A673 (cell line): Measurements from ENCODE around the gene HERC3.

Experiments
- EZH2 ChIP-seq: fragments of 200-600 bp; sonication (generic); IDR thresholded peaks from 2 replicates; pipeline ENCODE4 v1.6.1; 2017; ENCODE audit warnings: borderline replicate concordance, low read depth, mild to moderate bottlenecking, mixed read lengths, antibody characterized with exemption, low read length; ENCODE audit not compliant: poor library complexity, severe bottlenecking
- TF ChIP-seq, protein P1 (sequence below): fragments of 300-800, 200-600 bp; sonication (generic); conservative IDR thresholded peaks from 2 replicates; pipeline ENCODE4 v1.5.1; 2017; ENCODE audit warnings: low read depth, mild to moderate bottlenecking, antibody characterized with exemption, low read length, moderate library complexity, mixed read lengths

DNA sequence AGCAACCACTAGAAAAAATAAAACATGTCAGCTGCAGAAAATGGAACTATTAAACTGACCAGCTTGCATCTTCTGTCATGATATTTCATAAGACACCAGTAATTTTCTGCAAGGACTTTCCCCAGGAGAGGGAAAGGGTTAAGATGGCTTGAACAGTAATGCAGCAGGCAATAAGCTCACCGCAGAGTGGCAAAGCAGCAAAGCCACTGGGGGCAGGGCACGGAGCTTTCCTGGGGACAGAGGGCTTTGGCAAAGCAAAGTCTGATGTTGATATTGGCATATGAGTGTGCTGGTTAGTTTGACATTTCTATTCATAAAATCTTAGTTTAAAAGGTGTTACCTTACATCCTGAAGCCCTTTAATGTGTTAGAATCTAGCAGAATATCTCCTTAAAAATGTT, 160.5 kb downstream of the HERC3 start:
- TF ChIP-seq, protein P1, sequence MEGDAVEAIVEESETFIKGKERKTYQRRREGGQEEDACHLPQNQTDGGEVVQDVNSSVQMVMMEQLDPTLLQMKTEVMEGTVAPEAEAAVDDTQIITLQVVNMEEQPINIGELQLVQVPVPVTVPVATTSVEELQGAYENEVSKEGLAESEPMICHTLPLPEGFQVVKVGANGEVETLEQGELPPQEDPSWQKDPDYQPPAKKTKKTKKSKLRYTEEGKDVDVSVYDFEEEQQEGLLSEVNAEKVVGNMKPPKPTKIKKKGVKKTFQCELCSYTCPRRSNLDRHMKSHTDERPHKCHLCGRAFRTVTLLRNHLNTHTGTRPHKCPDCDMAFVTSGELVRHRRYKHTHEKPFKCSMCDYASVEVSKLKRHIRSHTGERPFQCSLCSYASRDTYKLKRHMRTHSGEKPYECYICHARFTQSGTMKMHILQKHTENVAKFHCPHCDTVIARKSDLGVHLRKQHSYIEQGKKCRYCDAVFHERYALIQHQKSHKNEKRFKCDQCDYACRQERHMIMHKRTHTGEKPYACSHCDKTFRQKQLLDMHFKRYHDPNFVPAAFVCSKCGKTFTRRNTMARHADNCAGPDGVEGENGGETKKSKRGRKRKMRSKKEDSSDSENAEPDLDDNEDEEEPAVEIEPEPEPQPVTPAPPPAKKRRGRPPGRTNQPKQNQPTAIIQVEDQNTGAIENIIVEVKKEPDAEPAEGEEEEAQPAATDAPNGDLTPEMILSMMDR: no peak
- TF ChIP-seq EZH2: no peak
